ENCODE measurements around the gene SFXN1.
A peak's percentile ranks its signal among the peaks of the same experiment; 100 is the strongest.
"Not testable (repeated sequence)": the region's sequence is repeated elsewhere in the genome, so short reads cannot be mapped to it uniquely, and the experiment has no call there.

The SFXN1 gene, protein sequence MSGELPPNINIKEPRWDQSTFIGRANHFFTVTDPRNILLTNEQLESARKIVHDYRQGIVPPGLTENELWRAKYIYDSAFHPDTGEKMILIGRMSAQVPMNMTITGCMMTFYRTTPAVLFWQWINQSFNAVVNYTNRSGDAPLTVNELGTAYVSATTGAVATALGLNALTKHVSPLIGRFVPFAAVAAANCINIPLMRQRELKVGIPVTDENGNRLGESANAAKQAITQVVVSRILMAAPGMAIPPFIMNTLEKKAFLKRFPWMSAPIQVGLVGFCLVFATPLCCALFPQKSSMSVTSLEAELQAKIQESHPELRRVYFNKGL

DNA sequence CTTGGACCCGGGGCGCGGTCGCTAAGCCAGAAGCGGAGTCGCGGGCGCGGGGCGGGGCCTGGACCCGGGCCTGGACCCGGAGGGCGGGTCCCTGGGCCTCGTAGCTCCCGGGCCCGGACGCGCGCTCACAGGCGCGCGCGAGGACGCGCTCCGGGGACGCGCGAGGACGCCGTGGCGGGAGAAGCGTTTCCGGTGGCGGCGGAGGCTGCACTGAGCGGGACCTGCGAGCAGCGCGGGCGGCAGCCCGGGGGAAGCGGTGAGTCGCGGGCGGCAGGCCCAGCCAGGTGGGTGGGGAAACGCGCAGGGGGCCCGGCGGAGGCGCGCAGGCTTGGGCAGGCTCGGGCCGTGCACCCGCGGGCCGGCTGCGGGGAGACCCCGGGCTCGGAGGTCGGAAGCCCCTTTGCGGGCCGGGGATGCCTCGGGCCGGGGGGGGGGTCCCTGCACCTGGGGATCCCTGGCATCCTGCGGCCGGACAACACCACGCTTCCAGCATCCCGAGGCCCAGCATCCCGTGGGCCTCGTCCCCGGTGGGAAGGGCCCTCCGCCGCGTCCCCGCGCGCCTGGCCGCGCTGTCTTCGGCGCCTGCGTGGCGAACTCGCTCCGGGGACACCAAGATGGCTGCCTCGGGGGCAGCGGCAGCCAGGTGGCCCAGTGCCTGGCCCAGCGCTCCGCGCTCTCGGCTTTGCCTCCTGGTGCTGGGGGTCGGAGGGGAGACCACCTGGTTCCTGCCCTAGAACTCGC, at the start of gene SFXN1:
Gene SFXN1, plus strand, starts transcription at position 177 of the 741 bp plus-strand sequence. CDS start 13,544 bp downstream, outside the sequence.
- Histone ChIP-seq H3K4me3 (ENCODE audit: low read length) (peak within 1 kb of the TSS; percentile 94), H3K27me3 (ENCODE audit: control insufficient read depth, insufficient read depth, low read length) (no peaks in the 10 kb centered on the region; the same call in 1 of the 2 replicates), H3K4me1 (ENCODE audit: control insufficient read depth, insufficient read depth, low read length) (peaks cover 2% of the 10 kb centered on the region), H3K27ac (ENCODE audit: low read length) (no peak within 1 kb of the TSS), H3K36me3 (ENCODE audit: control insufficient read depth, insufficient read depth, low read length) (no peaks in the 10 kb centered on the region), H3K9me3 (ENCODE audit: control insufficient read depth, insufficient read depth, low read length) (no peaks in the 10 kb centered on the region)
- no CpG with 5 or more reads among the region's 94 CpGs for WGBS (ENCODE audit: insufficient coverage, insufficient read length)
- DNase-seq (ENCODE audit: low read depth, low spot score), result peak; percentile 45

DNA sequence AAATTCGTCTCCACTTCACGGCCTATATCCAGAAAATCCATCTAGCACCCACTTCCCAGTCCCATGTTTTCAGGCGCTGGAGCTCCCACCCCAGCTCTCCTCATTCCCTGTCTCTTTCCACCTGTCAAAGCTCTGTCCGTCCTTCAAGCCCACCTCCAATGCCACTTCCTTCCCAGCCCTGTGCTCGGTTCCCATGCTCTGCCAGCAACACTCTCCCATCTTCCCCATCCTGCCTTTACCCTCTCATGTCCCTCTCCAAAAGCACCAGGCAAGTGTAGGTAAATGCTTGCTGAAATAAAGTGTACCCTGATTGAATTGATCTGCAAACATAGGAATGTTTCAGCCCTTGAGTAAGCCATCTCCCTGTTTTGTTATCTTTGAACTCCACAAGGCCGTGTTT, 43.6 kb upstream of the SFXN1 start:
- Histone ChIP-seq H3K4me1 (ENCODE audit: control insufficient read depth, insufficient read depth, low read length) (peaks cover 2% of the 10 kb centered on the region; the same call in 1 of the 2 replicates), H3K27me3 (ENCODE audit: control insufficient read depth, insufficient read depth, low read length) (no peaks in the 10 kb centered on the region), H3K36me3 (ENCODE audit: control insufficient read depth, insufficient read depth, low read length) (no peaks in the 10 kb centered on the region), H3K4me3 (ENCODE audit: low read length) (no peak overlapping the region), H3K27ac (ENCODE audit: low read length) (no peak overlapping the region), H3K9me3 (ENCODE audit: control insufficient read depth, insufficient read depth, low read length) (no peaks in the 10 kb centered on the region)
- no peak for DNase-seq (ENCODE audit: low read depth, low spot score)
- WGBS (ENCODE audit: insufficient coverage, insufficient read length), result 100% methylated on average over 2 of the region's 6 CpGs

DNA sequence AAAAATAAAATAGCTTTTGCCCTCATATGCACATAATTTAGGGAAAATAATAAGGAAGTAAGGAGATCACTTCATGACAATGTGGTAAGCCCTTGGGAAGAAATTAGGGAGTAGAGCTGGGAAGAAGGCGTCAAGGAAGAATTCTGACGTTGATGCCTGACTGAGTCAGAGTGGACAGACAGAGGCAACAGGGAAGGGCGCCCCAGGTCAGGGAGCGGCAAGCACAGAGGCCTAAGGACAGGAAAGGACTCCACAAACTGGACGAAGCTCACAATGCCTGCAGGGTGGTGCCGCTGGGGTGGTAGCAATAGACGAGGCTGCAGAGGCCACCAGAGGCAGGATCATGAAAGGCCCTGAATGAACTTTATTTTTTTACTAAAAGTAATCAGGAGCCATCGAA, 42.0 kb upstream of the SFXN1 start:
- no peaks in the 10 kb centered on the region for H3K9me3 ChIP-seq (ENCODE audit: control insufficient read depth, insufficient read depth, low read length)
- WGBS (ENCODE audit: insufficient coverage, insufficient read length), result no CpG with 5 or more reads among the region's 8 CpGs
- no peak overlapping the region for H3K27ac ChIP-seq (ENCODE audit: low read length)
- no peaks in the 10 kb centered on the region for H3K36me3 ChIP-seq (ENCODE audit: control insufficient read depth, insufficient read depth, low read length)
- DNase-seq (ENCODE audit: low read depth, low spot score), result no peak
- H3K4me3 ChIP-seq (ENCODE audit: low read length), result no peak overlapping the region
- H3K4me1 ChIP-seq (ENCODE audit: control insufficient read depth, insufficient read depth, low read length), result peaks cover 2% of the 10 kb centered on the region; the same call in 1 of the 2 replicates
- no peaks in the 10 kb centered on the region for H3K27me3 ChIP-seq (ENCODE audit: control insufficient read depth, insufficient read depth, low read length)

DNA sequence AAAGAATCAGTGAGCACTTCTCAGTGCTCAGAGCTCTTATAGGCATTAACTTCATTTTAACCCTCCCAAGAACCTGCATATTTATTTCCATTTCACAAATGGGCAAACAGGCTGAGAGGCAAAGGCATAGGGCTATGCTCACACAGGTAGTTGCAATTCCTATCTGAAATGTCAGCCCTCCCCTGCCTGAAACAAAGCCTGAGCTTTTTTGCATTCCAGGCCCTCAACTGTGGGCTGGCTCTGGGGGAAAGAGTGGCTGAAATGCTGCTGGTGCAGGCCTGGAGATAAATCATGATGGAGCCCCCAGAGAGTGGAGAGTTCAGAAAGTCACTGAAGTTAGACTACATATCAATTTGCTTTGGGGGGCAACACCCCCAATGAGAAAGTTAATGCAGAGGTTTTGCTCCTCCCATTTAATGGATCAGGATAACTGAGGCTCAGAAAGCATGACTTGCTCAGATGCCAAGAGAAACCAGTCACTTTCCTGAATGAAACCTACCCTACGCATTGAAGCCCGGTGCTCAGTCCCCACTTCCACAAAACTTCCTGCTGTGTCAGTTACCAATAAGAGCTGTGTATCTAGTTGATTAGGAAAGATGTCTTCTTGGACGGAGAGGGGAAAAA, 40.0 kb upstream of the SFXN1 start:
- DNase-seq (ENCODE audit: low read depth, low spot score), result no peak
- Histone ChIP-seq H3K9me3 (ENCODE audit: control insufficient read depth, insufficient read depth, low read length) (no peaks in the 10 kb centered on the region), H3K4me1 (ENCODE audit: control insufficient read depth, insufficient read depth, low read length) (peaks cover 2% of the 10 kb centered on the region; the same call in 1 of the 2 replicates), H3K27ac (ENCODE audit: low read length) (no peak overlapping the region), H3K27me3 (ENCODE audit: control insufficient read depth, insufficient read depth, low read length) (peaks cover 14% of the 10 kb centered on the region), H3K4me3 (ENCODE audit: low read length) (no peak overlapping the region), H3K36me3 (ENCODE audit: control insufficient read depth, insufficient read depth, low read length) (no peaks in the 10 kb centered on the region)
- no CpG with 5 or more reads among the region's 3 CpGs for WGBS (ENCODE audit: insufficient coverage, insufficient read length)

DNA sequence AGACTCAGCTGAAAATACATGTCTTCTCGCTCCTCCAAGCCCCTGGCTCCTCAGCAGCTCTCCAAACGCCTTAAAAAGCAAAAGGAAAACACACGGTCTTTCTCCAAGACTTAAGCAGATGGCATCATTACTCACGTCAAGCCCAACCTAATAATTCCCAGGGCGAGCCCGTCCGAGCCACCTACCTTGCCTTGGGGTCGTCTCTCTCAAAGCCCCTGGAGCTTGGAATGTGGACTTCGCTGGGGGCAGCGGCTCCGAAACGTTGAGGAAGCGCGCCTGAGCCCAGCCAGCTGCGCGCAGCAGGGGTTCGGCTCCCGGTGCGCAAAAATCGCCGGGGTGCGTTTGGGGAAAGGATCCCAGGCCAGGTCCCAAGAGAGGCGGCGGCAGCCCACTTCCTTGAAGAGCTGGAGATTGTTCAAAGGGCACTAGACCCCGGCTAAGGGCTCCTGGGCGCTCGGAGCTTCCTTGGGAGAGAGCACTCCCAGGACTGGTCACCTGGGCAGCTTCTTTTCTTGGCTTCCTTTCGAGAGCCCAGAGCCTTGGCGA, 34.8 kb upstream of the SFXN1 start:
- Histone ChIP-seq H3K27ac (ENCODE audit: low read length) (no peak overlapping the region), H3K4me1 (ENCODE audit: control insufficient read depth, insufficient read depth, low read length) (no peaks in the 10 kb centered on the region), H3K4me3 (ENCODE audit: low read length) (peak overlapping the region; percentile 35; the same call in 1 of the 2 replicates), H3K27me3 (ENCODE audit: control insufficient read depth, insufficient read depth, low read length) (peaks cover 30% of the 10 kb centered on the region), H3K36me3 (ENCODE audit: control insufficient read depth, insufficient read depth, low read length) (no peaks in the 10 kb centered on the region), H3K9me3 (ENCODE audit: control insufficient read depth, insufficient read depth, low read length) (no peaks in the 10 kb centered on the region)
- no peak for DNase-seq (ENCODE audit: low read depth, low spot score)
- no CpG with 5 or more reads among the region's 29 CpGs for WGBS (ENCODE audit: insufficient coverage, insufficient read length)

DNA sequence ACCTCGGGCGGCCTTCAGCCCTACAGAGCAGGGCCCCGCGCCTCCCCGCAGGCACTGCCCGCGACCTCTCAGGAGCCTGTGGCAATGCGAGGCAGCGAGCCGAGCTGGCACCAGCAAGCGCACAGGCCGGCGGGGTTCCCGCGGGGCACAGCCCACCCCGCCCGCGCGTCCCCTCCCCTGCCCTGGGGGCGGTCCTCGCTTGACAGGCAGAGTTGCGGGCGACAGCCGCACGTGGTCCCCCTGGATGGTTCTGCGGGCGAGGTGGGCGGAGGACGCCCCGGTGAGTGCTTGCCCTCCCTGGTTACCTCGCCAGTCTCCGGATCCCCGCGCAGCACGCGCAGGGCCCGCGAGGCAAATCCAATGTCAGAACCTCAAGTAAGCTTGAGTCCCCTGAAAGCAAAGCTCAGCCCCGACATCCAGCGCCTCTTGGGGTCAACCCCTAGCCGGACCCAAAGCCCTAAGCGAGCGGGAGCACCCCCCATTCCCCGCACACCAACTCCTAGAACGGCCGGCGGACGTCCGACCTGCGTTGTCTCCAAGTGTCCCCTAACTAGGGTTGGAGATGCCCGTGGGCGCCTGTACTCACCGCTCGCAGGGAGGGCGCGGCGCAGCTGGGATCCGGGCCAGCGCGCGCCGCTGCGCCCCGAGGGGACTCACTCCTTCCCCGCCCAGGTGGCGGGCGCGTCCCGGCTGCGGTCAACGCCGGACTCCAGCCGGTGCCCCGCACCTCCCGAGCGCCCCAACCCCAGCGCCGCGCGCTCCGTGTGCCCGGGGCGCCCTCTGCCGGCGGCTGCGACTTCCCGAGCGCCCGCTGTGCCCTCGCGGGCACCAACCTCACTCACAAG, 34.1 kb upstream of the SFXN1 start, which contains the start of gene DRD1:
Gene DRD1, minus strand, starts transcription at position 123 of the 845 bp plus-strand sequence. CDS start 1,083 bp downstream, outside the sequence.
- no CpG with 5 or more reads among the region's 91 CpGs for WGBS (ENCODE audit: insufficient coverage, insufficient read length)
- Histone ChIP-seq H3K9me3 (ENCODE audit: control insufficient read depth, insufficient read depth, low read length) (no peaks in the 10 kb centered on the region), H3K4me3 (ENCODE audit: low read length) (peak within 1 kb of the TSS; percentile 35; the same call in 1 of the 2 replicates), H3K4me1 (ENCODE audit: control insufficient read depth, insufficient read depth, low read length) (no peaks in the 10 kb centered on the region), H3K27me3 (ENCODE audit: control insufficient read depth, insufficient read depth, low read length) (peaks cover 30% of the 10 kb centered on the region), H3K27ac (ENCODE audit: low read length) (no peak within 1 kb of the TSS), H3K36me3 (ENCODE audit: control insufficient read depth, insufficient read depth, low read length) (no peaks in the 10 kb centered on the region)
- DNase-seq (ENCODE audit: low read depth, low spot score), result no peak

DNA sequence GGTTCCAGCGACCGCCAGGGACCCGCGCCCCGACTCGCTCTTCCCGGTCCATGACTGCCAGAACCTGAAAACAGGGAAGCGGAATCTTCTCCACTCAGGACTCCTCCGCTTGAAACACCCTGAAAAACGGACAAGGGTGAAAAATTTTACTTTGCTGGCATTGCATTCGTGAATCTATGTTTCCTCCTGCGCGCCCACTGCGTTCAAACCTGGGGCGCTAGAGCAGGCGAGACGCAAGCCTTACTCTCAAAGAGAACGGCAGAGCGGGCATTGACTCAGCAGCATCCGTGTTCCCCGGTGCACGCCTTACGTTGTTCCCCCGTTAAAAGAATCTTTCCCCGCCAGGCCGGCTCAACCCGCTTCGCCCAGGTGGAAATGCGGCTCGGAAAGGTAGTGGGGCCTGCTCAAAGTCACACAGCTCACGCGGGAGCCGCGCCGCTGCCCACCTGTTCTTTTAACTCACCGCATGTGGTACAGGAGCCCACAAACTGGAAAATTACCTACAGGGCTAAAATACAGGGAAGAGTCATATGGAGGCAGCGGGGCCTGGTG, 33.4 kb upstream of the SFXN1 start:
- no peaks in the 10 kb centered on the region for H3K9me3 ChIP-seq (ENCODE audit: control insufficient read depth, insufficient read depth, low read length)
- peaks cover 30% of the 10 kb centered on the region for H3K27me3 ChIP-seq (ENCODE audit: control insufficient read depth, insufficient read depth, low read length)
- no CpG with 5 or more reads among the region's 37 CpGs for WGBS (ENCODE audit: insufficient coverage, insufficient read length)
- H3K4me1 ChIP-seq (ENCODE audit: control insufficient read depth, insufficient read depth, low read length), result no peaks in the 10 kb centered on the region
- DNase-seq (ENCODE audit: low read depth, low spot score), result no peak
- H3K27ac ChIP-seq (ENCODE audit: low read length), result no peak overlapping the region
- peak overlapping the region; percentile 1; the same call in 1 of the 2 replicates for H3K4me3 ChIP-seq (ENCODE audit: low read length)
- H3K36me3 ChIP-seq (ENCODE audit: control insufficient read depth, insufficient read depth, low read length), result no peaks in the 10 kb centered on the region

DNA sequence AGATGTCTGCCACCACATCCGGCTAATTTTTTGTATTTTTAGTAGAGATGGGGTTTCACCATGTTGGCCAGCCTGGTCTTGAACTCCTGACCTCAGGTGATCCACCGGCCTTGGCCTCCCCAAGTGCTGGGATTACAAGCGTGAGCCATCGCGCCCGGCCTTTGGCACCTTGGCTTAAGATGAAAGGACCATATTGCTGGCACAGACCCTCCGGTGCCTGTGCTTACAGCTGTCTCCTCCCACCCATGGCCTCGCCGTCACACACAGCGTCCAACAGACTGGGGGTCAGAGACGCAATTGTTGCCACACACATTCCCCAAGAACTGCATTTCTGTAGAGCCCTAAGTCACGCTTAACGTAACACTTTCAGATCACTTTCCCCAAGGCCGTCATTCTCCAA, 32.0 kb upstream of the SFXN1 start:
- not testable (repeated sequence) for H3K4me3 ChIP-seq (ENCODE audit: low read length); H3K4me1 ChIP-seq (ENCODE audit: control insufficient read depth, insufficient read depth, low read length); H3K36me3 ChIP-seq (ENCODE audit: control insufficient read depth, insufficient read depth, low read length); H3K27ac ChIP-seq (ENCODE audit: low read length); DNase-seq (ENCODE audit: low read depth, low spot score); H3K9me3 ChIP-seq (ENCODE audit: control insufficient read depth, insufficient read depth, low read length)
- 100% methylated on average over 1 of the region's 14 CpGs for WGBS (ENCODE audit: insufficient coverage, insufficient read length)
- peaks cover 30% of the 10 kb centered on the region for H3K27me3 ChIP-seq (ENCODE audit: control insufficient read depth, insufficient read depth, low read length)

DNA sequence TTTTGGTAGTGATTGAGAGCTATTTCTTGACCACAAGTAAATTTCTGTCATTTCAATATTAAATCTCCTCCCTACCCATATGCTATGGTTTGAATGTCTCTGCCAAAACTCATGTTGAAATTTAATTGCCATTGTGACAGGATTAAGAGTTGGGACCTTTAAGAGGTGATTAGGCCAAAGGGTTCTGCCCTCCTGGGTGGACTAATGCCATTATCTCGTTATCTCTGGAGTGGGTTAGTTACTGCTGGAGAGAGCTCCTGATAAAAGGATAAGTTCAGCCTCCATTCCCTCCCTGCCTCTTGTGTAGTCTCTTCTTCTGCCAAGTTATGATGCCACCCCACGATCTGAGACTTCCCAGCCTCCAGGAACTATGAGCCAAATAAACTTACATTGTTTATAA, 30.8 kb upstream of the SFXN1 start:
- Histone ChIP-seq H3K9me3 (ENCODE audit: control insufficient read depth, insufficient read depth, low read length) (no peaks in the 10 kb centered on the region), H3K27me3 (ENCODE audit: control insufficient read depth, insufficient read depth, low read length) (peaks cover 24% of the 10 kb centered on the region; the same call in 1 of the 2 replicates), H3K4me3 (ENCODE audit: low read length) (no peak overlapping the region), H3K36me3 (ENCODE audit: control insufficient read depth, insufficient read depth, low read length) (no peaks in the 10 kb centered on the region), H3K4me1 (ENCODE audit: control insufficient read depth, insufficient read depth, low read length) (no peaks in the 10 kb centered on the region), H3K27ac (ENCODE audit: low read length) (no peak overlapping the region)
- WGBS (ENCODE audit: insufficient coverage, insufficient read length), result no CpG with 5 or more reads among the region's 2 CpGs
- no peak for DNase-seq (ENCODE audit: low read depth, low spot score)
